HG03159 (cell line): ENCODE measurements around the gene F11.
"Not testable (repeated sequence)": the region's sequence is repeated elsewhere in the genome, so short reads cannot be mapped to it uniquely, and the experiment has no call there.

ENCODE experiments used
- ATAC-seq: cut with Tn5 transposase; IDR thresholded peaks from one replicate; pipeline ENCODE4 v1.9.1; 2021; ENCODE audit warnings: mild to moderate bottlenecking, moderate library complexity; ENCODE audit not compliant: unreplicated experiment

Gene F11

DNA sequence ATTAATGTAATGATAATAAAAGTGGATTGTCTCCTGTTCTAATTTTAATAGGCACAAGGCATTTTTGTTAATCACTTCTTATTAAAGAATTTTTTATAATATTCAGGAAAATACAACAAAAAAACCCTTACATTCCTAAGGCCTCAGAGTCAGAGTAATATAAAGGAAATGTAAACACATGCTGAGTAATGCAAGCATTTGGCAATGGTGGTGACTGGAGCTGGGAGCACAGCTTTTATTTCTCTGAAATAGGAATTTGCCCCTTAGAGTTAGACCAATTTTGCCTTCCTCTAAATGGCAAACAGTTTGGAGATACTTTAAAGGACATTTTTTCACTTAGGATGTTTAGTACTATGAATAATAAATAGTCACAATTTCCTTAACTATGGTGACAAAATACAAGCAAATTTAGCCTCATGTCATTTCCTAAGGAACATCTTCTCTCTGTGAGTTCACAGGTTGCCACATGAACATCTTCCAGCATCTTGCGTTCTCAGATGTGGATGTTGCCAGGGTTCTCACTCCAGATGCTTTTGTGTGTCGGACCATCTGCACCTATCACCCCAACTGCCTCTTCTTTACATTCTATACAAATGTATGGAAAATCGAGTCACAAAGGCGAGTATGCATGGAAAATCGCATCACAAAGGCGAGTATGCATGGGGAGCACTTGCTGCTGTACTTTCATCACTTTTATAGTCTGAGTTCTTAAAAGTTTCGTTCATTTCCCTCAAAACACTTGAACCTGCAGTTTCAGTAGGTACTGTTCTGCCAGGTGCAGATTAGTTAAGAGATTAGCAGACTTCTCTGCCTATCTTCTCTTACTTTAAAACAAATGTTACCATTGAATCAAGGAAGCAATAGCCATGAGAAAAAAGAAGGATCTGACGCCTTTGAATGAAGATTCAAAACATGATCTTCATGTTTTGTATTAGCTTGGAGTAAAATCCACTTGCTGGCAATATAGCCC lies 15.9 kb upstream of the F11 start:
- no peak for ATAC-seq

DNA sequence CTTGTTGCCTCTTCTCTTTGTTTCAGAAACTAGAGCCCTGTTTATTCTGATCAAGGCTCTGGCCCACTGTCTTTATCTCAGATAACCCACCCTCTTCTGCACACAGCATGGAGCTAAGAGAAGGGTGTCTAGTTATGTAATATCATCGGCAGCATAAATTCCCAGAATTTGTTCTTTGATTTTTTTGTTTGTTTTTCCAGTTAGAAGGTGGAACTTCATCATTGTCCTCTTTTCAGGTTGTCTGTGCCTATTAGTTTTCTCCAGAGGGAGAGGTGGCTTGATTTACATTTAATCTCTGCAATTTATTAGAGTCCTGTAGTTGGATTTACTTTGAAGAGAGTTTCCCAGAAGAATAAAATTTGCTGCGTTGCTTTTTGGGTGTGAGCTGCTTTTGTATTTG lies 15.2 kb upstream of the F11 start:
- no peak for ATAC-seq

DNA sequence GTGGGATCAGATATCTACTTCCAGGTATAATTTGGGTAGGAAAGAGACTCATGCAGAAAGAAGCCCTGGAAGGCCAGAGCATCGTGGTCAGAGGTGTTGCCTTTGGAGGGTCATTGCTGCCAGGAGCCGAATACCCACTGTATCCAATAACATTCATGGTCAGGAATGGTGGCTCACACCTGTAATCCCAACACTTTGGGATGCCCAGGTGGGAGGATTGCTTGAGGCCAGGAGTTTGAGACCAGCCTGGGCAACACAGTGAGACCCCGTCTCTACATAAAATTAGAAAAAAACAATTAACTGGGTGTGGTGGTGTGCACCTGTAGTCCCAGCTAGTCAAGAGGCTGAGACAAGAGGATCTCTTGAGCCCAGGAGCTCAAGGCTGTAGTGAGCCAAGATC lies 10.9 kb upstream of the F11 start:
- no peak for ATAC-seq

DNA sequence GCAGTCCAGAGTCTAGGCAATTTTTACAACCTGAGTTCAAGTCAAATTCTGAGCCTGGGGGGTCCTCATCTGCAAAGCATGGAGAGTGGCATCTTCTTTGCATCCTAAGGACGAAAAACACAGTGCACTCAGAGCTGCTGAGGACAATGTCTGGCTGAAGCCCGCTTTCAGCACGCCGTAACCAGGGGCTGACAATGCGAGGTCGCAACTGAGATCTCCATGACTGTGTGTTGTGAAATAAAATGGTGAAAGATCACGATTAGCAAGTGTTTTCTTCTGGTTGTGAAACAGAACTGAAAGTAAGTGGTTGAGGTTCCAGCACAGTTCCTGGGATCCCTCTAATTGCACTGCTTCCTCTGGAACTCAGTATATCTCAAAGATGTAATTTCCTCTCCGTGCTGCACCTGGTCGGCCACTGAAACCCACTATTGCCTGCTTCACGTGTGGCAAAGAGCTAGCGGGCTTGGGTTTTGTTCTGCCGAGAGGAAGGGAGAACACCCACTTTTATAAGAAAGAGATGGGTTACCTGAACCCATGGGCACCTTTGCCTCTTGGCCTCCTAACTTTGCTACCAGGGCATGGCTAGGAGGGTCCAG lies 7.7 kb upstream of the F11 start:
- no peak for ATAC-seq

DNA sequence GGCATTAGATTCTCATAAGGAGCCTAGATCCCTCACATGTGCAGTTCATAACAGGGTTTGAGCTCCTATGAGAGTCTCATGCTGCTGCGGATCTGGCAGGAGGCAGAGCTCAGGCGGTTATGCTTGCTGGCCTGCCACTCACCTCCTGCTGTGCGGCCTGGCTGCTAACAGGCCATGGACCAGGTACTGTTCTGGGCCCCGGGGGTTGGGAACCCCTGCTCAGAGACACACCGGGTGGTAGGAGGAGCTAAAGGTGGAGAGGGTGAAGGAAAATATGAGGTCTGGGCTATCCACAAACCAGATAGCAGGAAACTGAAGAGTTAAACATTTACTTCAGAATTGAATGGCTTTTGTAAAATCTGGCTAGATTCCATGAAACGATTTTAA lies 5.9 kb upstream of the F11 start:
- ATAC-seq, result no peak

DNA sequence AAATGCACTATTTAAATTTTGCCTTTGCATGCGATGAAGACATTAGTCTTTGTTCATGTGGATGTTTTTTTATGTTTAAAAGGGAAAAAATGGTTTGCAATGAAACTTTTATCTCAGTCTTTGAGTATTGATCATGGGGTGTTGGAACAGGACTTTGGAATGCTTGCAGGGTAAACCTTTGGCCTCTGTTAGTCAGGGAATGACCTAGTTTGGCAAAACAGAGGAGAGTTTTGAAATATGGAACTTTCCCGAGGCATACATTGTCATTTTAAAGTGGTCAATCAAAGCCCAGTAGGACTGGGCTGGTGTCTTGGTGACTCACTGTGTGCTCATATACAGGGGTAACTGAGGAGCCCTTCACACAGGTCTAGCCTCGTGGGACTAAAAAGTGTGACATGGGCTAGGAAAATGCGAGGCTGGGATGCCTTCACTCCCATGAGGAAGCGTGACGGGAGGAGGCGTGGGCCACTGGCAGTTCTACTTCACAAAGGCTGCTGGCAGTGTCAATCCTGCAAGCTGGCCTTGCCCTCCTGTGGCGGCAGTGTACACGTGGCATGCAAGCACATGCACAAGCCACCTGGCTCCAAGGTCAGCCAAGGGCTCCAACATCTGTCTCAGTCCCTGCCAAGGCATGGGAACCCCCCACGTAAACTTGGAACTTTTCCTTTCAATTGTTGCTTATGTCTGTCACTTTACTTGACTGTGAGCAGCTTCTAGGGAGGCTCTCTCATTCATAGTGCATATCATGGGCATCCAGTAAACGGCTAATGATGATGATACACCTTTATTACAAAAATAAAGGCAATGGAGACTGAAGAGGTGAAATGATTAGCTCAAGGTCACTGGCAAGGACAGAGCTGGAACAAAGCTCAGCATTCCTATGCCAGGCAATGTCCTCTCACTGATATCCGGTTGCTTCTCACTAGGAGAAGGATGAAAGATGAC lies 5.2 kb upstream of the F11 start:
- ATAC-seq, result no peak

DNA sequence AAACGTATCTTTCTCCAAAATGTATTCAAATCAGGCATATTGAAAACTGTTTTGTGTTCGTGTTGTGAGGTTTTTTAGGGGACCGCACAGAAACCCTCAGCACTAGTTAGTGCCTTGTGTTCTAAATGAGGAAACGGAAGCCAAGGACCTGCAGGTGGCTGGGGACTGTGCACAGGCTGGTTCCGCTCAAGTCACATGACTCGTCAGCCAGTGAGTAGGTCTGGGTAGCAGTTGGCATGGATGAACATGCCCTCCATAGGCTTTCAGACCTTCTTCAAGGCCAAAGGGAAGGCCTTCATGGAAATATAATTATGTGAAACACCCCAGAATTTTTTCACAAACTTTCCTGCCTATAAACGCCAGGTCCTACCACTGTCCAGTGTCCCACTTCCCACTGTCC lies 1.3 kb upstream of the F11 start:
- ATAC-seq, result no peak

DNA sequence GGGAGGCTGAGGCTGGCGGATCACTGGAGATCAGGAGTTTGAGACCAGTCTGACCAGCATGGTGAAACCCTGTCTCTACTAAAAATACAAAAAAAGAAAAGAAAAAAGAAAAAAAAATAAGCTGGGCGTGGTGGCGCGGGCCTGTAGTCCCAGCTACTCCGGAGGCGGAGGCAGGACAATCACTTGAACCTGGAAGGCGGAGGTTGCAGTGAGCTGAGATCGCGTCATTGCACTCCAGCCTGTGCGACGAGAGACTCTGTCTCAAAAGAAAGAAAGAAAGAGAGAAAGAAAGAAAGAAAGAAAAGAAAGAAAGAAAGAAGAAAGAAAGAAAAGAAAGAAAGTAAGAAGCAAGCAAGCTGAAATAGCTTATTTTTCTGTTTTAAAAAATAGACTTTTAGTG lies 739 bp upstream of the F11 start:
- ATAC-seq, result not testable (repeated sequence)

DNA sequence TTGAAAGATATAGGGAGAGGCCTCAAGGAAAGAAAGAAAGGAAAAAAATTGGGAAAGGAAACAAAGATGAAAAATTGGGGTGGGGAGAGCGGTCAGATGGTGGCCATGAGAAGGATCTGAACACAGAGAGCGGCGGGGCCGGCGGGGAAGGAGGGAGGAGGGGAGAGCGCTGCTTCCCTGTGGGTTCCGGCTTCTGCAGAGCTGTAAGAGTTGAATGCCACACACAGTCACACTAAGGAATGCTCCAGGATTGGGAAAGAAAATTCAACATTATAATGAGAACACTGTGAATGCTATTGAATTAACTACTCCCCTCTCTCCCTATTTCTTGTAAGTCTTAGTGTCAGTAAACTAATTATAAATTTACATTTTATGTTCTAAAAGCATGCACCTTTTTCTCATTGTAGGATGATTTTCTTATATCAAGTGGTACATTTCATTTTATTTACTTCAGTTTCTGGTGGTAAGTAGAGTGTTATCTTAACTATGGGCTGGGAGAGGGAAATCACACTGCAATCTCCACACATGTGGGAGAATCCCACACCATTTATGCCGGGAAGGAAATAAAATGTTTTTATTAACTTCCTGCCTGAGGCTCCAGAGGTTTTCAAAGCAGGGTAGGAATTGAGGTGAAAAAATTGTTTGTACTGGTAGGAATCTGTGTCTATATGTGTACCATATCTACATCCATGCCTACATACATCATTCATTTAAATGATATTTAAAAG lies 904 bp downstream of the F11 start:
- no peak for ATAC-seq

DNA sequence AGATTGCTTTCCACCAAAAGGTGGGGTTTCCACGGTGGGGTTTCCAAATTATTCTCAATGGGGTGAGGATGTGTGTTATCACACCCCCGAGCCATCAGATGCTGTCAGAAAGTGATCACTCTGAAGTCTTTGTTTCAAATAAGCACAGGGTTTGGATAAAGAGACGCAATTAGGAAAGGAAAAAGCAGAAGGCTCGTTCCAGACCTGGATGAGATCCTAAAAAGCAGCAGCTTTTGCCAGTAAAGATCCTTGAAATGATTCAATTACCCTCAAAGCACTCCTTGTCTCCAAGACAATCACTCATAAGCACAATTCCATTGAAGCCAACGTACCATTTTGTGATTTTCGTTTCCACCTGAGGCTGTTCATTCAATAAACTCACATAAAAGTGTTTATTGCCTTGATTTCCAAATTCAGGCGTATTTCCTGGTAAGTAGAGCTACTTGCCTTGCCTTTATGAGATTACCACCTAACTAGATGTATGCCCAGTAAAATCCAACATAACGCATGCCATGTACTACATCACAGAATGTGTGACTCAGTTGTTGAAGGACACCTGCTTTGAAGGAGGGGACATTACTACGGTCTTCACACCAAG lies 5.2 kb downstream of the F11 start:
- no peak for ATAC-seq

DNA sequence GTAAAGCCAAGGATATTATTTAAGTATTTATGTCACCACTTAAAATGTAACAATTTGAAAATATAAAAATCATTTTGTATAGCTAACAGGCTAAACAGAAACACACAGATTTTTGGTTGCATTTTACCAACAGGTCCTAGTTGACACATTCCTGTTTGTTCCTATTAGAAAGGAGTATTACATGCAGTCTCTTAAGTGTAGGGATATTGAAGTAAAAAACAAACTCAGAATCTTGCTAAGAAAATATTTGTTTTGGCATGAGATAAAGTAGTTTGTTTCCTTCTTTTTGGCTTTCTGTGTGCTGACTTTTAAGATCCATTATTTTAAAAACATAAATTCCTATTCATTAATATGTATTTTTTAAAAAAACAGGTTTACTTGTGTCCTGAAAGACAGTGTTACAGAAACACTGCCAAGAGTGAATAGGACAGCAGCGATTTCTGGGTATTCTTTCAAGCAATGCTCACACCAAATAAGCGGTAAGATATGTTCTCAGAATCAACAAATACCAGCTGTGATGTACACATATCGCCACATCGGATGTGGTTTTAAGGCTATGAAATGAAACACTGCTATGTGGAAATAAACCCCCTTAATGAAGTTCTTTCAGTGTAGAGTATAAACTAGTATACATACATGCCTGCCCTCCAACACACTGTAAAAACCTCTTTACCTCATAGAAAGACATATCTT lies 6.9 kb downstream of the F11 start:
- no peak for ATAC-seq

DNA sequence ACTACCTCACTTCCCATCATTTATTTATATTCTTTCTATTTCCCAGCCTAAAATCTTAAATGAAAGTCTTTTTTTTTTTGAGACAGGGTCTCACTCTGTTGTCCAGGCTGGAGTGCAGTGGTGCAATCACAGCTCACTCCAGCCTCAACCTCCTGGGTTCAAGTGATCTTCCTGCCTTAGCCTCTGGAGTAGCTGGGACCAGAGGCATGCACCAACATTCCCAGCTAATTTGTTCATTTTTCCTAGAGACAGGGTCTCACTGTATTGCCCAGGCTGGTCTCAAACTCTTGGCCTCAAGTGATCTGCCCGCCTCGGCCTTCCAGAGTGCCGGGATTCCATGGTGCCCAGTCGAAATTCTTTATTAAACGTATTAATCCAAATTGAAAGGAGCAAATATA lies 7.4 kb downstream of the F11 start:
- not testable (repeated sequence) for ATAC-seq

DNA sequence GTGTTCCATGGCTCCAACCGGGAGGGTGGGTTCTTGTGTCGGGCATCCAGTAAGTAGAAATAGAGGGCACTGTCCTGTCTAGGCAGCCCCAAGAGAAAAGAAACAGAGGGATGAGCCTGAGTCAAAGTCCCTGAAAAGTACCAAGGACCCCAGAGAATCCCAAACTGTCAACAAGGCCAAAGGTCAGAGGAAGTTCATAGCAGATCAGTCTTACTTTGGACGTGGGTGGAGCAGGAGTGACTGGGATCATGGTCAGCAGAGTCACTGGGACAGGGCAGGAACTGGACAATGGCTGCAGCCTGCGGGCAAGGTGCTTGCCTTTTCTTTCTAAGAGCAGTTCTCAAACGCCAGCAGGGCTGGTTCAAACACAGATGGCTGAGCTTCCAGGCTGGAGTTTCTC lies 17.3 kb downstream of the F11 start:
- ATAC-seq, result no peak

DNA sequence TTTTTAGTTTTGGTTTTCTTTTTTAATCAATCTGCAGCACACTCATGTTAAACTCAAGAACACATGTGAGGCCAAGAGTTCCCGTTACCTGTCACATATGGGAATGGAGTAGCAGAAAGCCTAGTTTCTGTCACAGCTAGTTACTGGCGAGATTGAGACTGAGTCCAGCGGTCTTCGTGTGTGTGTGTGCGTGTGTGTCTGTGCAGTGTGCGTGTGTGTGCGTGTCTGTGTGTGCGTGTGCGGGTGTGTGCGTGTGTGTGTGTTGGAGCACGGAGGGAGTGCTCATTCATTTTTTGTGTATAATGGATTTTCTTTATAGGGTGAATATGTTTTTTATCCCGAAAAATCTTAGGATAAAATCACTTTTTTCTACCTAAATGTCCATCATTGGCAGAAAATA lies 19.2 kb downstream of the F11 start:
- no peak for ATAC-seq

DNA sequence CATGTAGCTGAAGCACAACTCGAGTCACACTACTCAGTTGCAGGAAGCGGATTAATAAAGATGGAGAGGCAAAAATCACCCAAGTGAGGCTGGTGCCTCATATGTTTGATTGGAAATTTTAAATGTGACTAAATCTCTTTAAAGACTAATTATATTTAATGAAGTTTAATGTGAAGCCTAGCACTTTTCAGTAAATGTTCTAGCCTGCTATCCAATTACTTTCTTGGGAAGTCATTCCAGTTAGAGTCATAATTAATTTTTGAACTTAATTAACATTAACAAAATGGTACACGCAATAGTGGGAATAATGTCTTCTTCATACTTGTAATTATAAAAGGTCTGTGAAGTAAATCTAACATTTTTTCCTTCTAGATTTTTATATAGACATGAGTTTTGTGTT lies 20.6 kb downstream of the F11 start:
- ATAC-seq, result no peak

DNA sequence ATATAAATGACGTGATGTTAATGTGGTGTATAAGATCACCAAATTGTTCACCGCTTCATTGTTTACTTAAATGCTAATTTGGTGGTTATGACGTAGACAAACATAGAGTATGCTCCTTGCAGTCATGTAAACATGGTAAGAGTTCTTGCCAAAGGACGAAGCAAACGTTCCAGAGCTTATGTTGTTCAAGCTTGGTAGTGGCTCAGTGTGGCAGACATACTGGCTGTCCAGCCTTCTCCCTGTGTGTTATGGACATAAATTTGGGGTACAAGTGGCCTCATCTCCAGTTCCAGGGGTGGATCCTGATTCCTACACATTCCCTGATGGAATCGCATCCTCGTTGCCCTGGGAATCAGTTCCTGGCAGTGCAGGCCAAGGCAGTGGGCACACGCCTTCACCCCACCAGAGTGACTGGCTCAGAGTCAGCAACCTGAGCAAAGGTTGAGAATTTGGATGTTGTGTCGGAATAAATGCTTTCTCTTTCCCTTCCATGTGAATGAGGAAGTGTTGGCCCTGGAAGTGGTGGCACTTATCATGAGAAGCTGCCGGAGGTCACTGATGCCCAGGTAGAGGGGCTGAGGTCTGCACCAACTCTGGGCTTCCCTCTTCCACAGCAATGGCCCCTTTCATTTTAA lies 25.4 kb downstream of the F11 start:
- no peak for ATAC-seq

DNA sequence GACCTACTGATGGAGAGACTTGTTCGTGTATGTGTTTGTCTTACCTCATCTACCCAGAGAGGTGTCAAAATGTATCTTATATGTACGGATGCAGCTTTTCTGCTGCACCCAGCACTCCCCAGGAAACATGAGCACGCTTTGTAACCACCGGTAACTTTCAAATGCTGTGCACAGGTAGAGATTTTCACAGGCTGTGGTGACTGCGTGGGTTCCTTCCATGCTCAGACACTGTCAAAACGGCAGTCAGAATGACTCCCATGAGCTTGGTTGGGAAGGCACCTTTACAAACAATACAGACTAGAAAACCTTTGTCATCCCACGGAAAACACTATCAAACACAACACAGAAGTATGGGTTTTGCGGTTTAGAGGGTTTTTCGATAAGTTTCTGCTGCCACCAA lies 28.2 kb downstream of the F11 start:
- no peak for ATAC-seq

DNA sequence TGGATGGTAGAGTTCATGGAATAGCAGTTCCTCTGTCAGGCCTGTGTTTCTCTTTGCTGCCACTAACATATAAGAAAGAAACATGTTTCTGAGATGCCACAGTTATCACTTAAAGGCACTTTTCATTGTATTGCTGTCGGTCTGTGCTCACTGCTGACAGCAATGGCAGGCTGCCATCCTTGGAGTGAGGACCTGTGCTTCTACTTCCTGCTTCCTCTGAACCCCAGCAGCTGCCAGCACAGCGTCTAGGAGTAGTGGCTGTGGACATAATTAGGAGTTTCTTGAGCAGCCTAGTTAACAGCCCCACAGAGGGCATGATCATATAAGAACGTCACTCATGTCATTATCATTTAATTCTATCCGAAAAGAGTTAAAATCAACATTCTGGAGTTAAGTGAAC lies 30.5 kb downstream of the F11 start:
- ATAC-seq, result no peak

DNA sequence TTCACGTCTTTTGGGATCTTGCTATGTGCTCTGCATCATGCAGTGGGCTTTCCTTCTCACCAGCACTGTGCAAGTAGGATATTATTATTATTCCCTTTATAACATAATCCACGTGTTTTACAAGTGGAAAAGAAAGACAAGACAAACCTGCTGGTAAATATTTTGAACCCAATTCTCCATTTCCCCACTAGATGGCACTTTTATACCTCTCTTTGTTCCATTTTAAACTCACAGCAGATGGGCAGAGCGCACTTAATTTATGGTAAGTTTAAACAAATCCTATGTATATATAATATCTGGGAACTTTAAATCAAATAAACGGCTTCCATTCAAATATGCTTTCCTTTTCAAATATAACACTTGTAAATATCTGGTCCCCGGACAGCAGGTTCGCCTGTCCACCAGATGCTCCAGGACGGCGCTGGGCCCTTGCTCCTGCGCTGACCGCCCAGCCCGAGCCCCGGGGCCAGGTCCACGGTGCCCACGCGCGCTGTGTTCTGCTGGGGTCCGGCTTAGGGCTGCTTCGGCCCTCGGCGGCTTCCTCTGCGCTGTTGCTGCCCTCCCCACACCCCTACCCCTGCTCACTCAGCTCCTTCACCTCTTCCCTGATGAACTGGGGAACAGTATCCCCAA lies 31.1 kb downstream of the F11 start:
- peak; percentile 51 for ATAC-seq
